ENCODE measurements around the gene EXOSC5. TPM values are rescaled to one million over a fixed set of nuclear protein-coding genes. Genes with fewer than 3 reads are reported as not detected.

The EXOSC5 gene
- total RNA-seq, 1 experiment from 2014 or later, result 58.7 TPM

DNA sequence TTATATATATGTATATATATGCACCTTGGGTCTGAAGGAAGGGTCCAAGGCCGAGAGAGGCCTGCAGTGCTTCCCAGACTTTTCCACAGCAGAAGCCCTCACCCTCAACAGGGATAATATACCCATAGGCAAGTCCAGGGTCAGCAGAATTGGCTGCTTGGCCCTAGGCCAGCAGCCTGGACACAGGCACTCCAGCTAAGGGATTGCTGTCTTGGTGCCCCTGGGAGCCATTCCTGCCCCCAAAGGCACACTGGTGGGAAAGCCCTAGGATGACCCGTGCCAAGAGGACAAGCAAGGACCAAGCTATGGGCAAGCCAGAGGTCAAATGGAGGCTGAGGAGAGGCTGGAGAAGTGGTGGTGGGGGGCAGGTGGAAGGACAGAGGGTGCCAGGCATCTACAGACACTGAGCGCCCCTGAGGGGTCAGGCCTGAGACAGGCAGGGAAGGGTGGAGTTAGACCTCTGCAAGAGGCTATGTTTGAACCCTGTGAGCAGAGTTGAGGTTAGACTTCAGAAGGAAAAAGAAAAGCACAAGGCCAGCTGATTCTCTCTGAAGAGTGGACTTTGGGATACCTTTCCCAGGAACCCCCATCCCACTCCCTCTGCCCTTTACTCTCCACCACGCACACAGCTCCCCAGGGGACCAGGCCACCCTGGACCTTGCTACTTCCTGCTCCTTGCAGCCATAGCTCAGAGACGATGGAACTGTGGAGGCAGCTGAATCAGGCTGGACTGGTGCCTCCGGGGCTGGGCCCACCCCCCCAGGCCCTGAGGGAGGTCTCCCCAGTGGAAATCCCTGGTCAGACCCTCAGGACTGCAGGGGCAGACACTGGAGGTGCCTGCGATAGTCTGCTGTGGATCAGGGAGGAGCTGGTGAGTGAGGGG, 45.6 kb upstream of the EXOSC5 start, which contains the start of gene ERICH4:
Gene ERICH4, plus strand, starts transcription at position 684 of the 883 bp plus-strand sequence. Its CDS starts 14 bp downstream, at position 698.
- no peak within 1 kb of the TSS for H4K8ac ChIP-seq (replicated peaks; ENCODE audit: insufficient read length, low read depth, low read length)
- H2AFZ ChIP-seq (ENCODE audit: low read length), result no peak within 1 kb of the TSS
- H4K20me1 ChIP-seq (ENCODE audit: control insufficient read depth, insufficient read depth, insufficient read length), result no peaks in the 10 kb centered on the region
- H4K91ac ChIP-seq (ENCODE audit: insufficient read length, low read depth, low read length), result no peak within 1 kb of the TSS
- H2AK5ac ChIP-seq (ENCODE audit: insufficient read length, low read length), result no peak within 1 kb of the TSS
- Mint-ChIP-seq H3K27ac (no peak within 1 kb of the TSS), H3K4me3 (no peak within 1 kb of the TSS; a peak in 1 of 5 replicates), H3K4me1 (peaks cover 0 to 4% of the 10 kb centered on the region in 2 experiments; a peak in 1 of 4 replicates), H3K36me3 (ENCODE audit: insufficient read depth in 1 of 3, low read depth in 3 of 3) (peaks cover 2% of the 10 kb centered on the region in 3 experiments), H3K27me3 (ENCODE audit: low read depth) (peaks cover 16% of the 10 kb centered on the region), H3K9me3 (peaks cover 0 to 7% of the 10 kb centered on the region in 2 experiments; a peak in 1 of 5 replicates)
- no peak within 1 kb of the TSS for H4K5ac ChIP-seq (ENCODE audit: insufficient read length, low read depth, low read length)
- H3K23ac ChIP-seq (ENCODE audit: insufficient read length, low read depth, low read length), result no peak within 1 kb of the TSS
- no peak within 1 kb of the TSS for H3K56ac ChIP-seq (ENCODE audit: insufficient read length, low read depth, low read length)
- no peak within 1 kb of the TSS for H3K4me2 ChIP-seq (ENCODE audit: insufficient read depth, insufficient read length, low read length)
- no peak within 1 kb of the TSS for H3T11ph ChIP-seq (ENCODE audit: low read length)
- no peak within 1 kb of the TSS for H2BK120ac ChIP-seq (ENCODE audit: low read depth, low read length, poor library complexity, severe bottlenecking)
- H3K4ac ChIP-seq (ENCODE audit: low read depth, low read length), result no peak within 1 kb of the TSS
- no peaks in the 10 kb centered on the region for H3K23me2 ChIP-seq (ENCODE audit: insufficient read length, low read depth, low read length, poor library complexity, severe bottlenecking)
- no peak within 1 kb of the TSS for H2BK12ac ChIP-seq (ENCODE audit: insufficient read length, low read depth, low read length)
- H3K9me3 ChIP-seq (ENCODE audit: control insufficient read depth, low read depth, low read length), result no peaks in the 10 kb centered on the region
- no peak within 1 kb of the TSS for H3K9ac ChIP-seq (ENCODE audit: extremely low read depth, insufficient read length, low read length)
- no peaks in the 10 kb centered on the region for H3K27me3 ChIP-seq (ENCODE audit: insufficient read depth, low read length)
- H3K79me2 ChIP-seq (ENCODE audit: insufficient read depth, low read length), result no peaks in the 10 kb centered on the region
- DNase-seq, result no peak
- H3K14ac ChIP-seq (ENCODE audit: insufficient read depth, low read length), result no peak within 1 kb of the TSS
- H3K18ac ChIP-seq (ENCODE audit: insufficient read length, low read depth, low read length), result no peak within 1 kb of the TSS
- H3K4me1 ChIP-seq (ENCODE audit: insufficient read depth, low read length), result no peaks in the 10 kb centered on the region; the same call in 1 of the 2 replicates
- no peak within 1 kb of the TSS for H2BK15ac ChIP-seq (ENCODE audit: low read depth, low read length)
- H2BK20ac ChIP-seq (ENCODE audit: low read depth, low read length, poor library complexity, severe bottlenecking), result no peak within 1 kb of the TSS
- WGBS (ENCODE audit: extremely low coverage, insufficient read length, low lambda C conversion rate), result no CpG with 5 or more reads among the region's 7 CpGs
- H3K79me1 ChIP-seq (ENCODE audit: insufficient read depth, low read depth, low read length, poor library complexity, severe bottlenecking), result peaks cover 3% of the 10 kb centered on the region
- H3K27ac ChIP-seq (ENCODE audit: insufficient read length, low read depth, low read length), result no peak within 1 kb of the TSS
- H2BK5ac ChIP-seq (ENCODE audit: insufficient read length, low read length), result no peak within 1 kb of the TSS
- TF ChIP-seq, protein P1, sequence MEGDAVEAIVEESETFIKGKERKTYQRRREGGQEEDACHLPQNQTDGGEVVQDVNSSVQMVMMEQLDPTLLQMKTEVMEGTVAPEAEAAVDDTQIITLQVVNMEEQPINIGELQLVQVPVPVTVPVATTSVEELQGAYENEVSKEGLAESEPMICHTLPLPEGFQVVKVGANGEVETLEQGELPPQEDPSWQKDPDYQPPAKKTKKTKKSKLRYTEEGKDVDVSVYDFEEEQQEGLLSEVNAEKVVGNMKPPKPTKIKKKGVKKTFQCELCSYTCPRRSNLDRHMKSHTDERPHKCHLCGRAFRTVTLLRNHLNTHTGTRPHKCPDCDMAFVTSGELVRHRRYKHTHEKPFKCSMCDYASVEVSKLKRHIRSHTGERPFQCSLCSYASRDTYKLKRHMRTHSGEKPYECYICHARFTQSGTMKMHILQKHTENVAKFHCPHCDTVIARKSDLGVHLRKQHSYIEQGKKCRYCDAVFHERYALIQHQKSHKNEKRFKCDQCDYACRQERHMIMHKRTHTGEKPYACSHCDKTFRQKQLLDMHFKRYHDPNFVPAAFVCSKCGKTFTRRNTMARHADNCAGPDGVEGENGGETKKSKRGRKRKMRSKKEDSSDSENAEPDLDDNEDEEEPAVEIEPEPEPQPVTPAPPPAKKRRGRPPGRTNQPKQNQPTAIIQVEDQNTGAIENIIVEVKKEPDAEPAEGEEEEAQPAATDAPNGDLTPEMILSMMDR (conservative IDR thresholded peaks at IDR 0.05), result no peak
